GM13977 (cell line): ENCODE measurements around the gene SPINK9.
"Not testable (repeated sequence)": the region's sequence is repeated elsewhere in the genome, so short reads cannot be mapped to it uniquely, and the experiment has no call there.

ENCODE experiments used
- DNase-seq: peaks from one replicate; pipeline ENCODE4 v3.0.0; 2012; ENCODE audit warnings: low spot score
- in situ Hi-C: fragments of 300-500 bp; cut with MboI; formaldehyde crosslinking; loops from one replicate; pipeline ENCODE4 v1.12.0; 2022; ENCODE audit warnings: low sequenced_read_pairs, low pct_unique_long_range_greater_than_20kb, mixed read lengths, inconsistent platforms; ENCODE audit not compliant: unreplicated experiment
- TF ChIP-seq, protein P1 (sequence below): IDR thresholded peaks from 2 replicates; pipeline ENCODE4 v1.5.1; 2012; ENCODE audit warnings: mild to moderate bottlenecking, control low read depth; ENCODE audit not compliant: insufficient read depth; ENCODE audit errors: extremely low read depth, missing control alignments

Gene SPINK9

DNA sequence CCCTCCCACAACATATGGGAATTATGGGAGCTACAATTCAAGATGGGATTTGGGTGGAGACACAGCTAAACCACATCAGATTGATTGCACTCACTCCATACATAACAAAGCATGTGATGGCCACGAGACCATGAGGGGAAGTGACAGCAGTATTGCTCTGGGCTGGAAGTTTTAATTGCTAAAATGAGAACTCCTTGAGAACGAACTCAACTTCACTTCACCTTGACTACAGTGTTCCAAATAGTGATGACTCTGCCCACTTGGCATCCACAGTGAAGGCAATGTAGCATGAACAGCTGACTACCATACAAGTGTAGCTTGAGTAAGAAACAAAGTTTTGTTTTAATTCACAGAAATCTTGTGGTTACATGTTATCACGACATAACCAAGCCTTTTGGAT, 23.9 kb upstream of the SPINK9 start:
- no peak for DNase-seq
- in situ Hi-C loops: no loop called here
- TF ChIP-seq, protein P1, sequence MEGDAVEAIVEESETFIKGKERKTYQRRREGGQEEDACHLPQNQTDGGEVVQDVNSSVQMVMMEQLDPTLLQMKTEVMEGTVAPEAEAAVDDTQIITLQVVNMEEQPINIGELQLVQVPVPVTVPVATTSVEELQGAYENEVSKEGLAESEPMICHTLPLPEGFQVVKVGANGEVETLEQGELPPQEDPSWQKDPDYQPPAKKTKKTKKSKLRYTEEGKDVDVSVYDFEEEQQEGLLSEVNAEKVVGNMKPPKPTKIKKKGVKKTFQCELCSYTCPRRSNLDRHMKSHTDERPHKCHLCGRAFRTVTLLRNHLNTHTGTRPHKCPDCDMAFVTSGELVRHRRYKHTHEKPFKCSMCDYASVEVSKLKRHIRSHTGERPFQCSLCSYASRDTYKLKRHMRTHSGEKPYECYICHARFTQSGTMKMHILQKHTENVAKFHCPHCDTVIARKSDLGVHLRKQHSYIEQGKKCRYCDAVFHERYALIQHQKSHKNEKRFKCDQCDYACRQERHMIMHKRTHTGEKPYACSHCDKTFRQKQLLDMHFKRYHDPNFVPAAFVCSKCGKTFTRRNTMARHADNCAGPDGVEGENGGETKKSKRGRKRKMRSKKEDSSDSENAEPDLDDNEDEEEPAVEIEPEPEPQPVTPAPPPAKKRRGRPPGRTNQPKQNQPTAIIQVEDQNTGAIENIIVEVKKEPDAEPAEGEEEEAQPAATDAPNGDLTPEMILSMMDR: no peak

DNA sequence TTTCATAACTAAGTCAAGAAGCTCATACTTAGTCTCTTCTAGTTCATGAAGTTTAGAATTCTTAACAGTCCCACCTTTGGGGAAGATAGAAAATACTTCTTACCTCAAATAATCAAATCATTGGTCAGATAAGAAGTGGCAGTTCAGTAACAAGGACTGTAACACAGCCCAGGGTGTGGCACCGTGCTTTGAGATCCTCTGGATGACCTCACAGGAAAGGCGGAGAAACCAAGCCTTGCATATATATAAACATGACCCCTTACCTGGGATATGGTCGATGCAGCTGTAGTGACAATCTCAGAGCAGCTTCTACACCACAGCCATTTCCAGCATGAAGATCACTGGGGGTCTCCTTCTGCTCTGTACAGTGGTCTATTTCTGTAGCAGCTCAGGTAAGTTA, 23.2 kb upstream of the SPINK9 start, which contains the start of gene SPINK7:
Gene SPINK7, plus strand, starts transcription at position 271 of the 400 bp plus-strand sequence. Its CDS starts 61 bp downstream, at position 332.
- TF ChIP-seq, protein P1: no peak
- no peak for DNase-seq
- in situ Hi-C loops: no loop called here

DNA sequence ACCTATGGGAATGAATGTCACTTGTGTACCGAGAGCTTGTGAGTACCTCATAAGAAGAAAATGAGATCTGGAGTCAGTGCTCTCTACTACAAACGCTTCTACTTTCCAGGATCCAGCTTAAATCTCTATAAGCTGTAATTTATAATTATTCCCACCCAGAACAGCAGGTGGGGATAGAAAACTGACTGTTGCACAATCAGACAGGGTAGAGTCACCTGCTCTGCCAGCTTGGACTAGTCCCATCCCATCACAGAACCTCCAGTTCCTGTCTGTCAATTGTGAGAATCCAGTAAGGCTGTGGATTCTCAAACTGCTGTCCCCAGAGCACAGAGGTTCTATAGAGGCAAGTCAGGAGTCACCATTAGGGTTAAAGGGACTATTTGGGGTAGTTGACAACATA, 21.2 kb upstream of the SPINK9 start:
- in situ Hi-C loops: no loop called here
- no peak for DNase-seq
- TF ChIP-seq, protein P1: no peak

DNA sequence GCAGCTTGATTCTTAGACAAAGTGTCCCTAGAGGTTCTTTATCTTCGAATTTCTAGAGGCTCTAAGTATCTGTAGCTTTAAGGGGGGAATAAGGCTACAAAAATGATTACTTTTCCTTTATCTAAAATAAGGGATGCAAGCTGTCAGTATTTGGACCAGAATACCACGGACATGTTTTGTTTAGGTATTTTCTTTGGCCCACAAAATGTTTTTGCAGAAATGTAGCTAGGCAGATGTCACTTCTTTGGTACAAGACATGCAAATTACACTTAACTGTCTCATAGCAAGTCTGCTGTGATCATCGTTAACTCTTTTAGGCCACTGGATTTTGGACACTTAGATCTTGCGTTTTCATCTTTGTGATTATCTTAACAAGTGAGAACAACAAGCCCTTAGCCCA, 20.6 kb upstream of the SPINK9 start:
- TF ChIP-seq, protein P1: no peak
- no peak for DNase-seq
- in situ Hi-C loops: no loop called here

DNA sequence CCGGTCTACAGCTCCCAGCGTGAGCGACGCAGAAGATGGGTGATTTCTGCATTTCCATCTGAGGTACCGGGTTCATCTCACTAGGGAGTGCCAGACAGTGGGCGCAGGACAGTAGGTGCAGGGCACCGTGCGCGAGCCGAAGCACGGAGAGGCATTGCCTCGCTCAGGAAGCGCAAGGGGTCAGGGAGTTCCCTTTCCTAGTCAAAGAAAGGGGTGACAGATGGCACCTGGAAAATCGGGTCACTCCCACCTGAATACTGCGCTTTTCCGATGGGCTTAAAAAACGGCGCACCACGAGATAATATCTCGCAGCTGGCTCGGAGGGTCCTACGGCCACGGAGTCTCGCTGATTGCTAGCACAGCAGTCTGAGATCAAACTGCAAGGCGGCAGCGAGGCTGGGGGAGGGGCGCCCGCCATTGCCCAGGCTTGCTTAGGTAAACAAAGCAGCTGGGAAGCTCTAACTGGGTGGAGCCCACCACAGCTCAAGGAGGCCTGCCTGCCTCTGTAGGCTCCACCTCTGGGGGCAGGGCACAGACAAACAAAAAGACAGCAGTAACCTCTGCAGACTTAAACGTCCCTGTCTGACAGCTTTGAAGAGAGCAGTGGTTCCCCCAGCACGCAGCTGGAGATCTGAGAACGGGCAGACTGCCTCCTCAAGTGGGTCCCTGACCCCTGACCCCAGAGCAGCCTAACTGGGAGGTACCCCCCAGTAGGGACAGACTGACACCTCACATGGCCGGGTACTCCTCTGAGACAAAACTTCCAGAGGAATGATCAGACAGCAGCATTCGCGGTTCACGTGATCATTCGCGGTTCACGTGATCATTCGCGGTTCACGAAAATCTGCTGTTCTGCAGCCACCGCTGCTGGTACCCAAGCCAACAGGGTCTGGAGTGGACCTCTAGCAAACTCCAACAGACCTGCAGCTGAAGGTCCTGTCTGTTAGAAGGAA, 15.1 kb upstream of the SPINK9 start:
- DNase-seq, in situ Hi-C loops: not testable (repeated sequence)

DNA sequence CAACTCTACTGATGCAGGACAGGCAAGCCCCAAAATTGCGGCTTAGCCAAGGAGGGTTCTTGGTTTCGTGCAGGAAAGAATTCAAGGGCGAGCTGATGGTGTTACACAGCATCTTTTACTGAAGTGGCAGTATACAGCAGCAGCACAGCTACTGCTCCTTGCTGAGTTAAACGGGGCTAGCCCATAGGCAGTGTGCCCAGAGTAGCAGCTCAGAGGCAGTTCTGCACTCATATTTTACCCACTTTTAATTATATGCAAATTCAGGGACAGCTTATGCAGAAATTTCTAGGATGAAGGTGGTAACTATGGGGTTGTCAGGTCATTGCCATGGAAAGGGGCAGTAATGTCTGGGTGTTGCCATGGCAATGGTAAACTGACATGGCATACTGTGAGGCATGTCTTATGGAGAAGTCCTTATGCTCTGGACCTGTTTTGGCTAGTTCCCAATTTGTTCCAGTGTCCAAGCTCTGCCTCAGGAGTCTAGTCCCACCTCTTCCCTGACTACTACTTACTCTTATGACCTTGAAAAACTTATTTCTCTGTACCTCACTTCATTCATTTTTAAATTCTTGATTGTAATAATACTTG, 2.0 kb upstream of the SPINK9 start:
- TF ChIP-seq, protein P1: no peak
- DNase-seq: no peak
- in situ Hi-C loops: no loop called here
